AG09309 (cell line): ENCODE results near the gene SEC14L1.
"Not testable (repeated sequence)": the region's sequence is repeated elsewhere in the genome, so short reads cannot be mapped to it uniquely, and the experiment has no call there.

ENCODE experiments used
- DNase-seq: peaks from one replicate; pipeline ENCODE4 v3.0.0-alpha.2; 2010; ENCODE audit warnings: low read depth
- H3K4me3 ChIP-seq: 2 replicates; pipeline ENCODE4 v1.5.1; 2011; ENCODE audit warnings: mild to moderate bottlenecking, low read depth, low read length, moderate library complexity; ENCODE audit not compliant: control insufficient read depth
- CTCF ChIP-seq: IDR thresholded peaks from 2 replicates; pipeline ENCODE4 v1.5.1; 2011; ENCODE audit warnings: mild to moderate bottlenecking, low read depth, low read length, inconsistent platforms; ENCODE audit not compliant: insufficient read depth, control insufficient read depth; ENCODE audit errors: missing control alignments

The SEC14L1 gene

DNA sequence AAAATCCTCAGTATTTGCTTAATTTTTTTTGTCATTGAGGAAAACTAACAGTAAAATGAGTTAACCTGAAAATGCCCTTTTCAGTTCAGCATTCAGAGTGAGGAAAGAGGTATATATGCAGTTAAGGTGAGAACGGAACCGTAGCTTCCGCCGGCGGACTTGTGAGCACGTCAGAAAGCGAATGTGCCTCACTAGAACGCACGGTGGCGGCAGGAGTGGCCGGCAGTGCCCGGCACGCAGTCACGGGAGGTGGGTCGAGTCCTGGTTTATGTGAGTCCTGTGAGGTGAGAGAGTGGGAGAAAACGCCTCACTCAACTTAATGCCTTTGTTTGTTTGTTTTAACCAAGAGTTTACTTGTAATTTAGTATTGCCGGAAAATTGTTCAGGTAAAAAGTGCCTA lies 6.1 kb downstream of the SEC14L1 start:
- DNase-seq, result no peak
- no peak for TF ChIP-seq CTCF
- no peak overlapping the region for H3K4me3 ChIP-seq

DNA sequence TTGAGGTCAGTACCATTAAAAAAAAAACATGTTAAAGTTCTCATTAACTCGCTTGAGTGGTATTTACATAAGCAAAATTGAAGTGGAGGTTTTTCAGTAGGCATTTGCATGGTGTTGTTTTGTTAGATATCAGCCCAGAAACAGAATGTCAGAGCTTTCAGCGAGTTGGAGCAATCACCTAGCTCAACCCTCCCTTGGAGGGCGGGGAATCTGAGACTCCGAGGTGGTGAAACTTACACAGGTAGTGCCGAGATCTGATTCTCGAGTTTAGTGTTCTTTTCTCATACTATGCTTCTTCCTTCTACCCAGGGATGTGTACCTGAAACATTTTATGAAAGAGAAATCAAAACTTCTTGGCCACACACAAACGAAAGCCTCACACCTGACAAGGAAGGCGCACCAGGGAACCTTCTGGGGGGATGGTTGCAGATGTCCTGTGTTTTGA lies 6.6 kb downstream of the SEC14L1 start:
- DNase-seq, result no peak
- no peak for TF ChIP-seq CTCF
- no peak overlapping the region for H3K4me3 ChIP-seq

DNA sequence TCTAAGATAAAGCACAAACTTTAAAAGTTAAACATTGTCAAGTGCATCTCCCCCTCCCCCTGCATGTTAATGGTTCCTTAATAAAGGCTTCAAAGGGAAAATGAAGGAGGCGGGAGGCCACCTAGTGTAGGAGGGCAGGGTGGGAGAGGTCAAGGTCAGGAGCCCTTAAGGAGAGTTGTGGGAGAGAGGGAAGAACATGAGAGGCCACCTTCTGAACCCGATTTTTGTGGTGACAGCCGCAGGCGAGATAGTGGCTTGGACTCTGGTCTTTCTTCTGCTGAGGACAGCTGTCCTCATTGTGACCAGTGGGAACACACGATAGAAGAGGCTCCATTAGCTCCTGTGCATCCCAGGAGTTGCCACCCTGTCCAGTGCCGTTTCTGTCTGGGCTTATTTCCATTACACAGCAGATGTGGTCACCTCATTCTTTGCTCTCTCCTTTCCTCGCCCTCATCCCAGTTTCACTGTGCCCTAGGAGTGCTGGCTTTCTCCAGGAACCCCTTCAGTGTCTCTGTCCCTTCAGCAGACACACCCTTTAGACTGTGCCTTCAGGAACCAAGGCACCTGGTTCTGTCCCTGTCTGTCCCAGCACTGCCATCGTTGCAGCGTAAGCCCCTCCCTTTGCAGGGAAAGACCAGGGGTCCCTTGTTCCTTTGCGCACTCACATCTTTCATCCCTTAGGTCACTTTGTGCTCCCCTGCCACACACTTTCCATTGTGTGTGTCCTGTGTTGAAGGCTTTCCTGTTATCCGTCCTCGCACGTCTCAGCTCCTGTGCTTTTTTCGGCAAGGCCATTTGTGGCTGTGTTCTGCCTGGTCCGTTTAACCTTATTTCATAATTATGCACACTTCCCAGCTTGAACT lies 7.5 kb downstream of the SEC14L1 start:
- no peak for TF ChIP-seq CTCF
- DNase-seq, result no peak
- H3K4me3 ChIP-seq, result no peak overlapping the region

DNA sequence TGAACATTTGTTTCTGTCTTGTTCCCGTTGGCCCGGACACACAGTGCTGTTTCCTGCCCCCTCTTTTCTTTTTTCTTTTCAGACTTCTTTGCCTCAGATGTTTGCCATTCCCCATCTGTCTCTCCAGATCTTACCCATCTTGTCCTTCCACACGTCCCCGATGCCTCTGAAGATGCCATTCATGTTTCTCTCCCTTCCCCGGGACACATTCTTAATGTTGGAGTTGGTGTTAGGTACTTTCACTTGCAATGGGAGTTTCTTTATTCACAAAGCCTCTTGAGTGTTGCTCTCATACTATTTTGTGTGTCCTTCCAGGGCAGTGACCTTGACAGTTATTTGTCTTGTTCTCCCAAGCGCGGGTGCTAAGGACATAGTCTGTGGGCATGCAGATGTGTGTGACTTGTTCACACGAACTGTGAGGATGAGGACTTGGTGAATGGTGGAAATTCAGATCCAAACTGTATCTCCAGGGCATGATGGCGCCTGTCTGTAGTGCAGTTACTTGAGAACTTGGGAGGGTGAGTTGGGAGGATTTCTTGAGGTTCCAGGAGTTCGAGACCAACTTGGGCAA lies 8.3 kb downstream of the SEC14L1 start:
- no peak for TF ChIP-seq CTCF
- DNase-seq, result no peak
- H3K4me3 ChIP-seq, result no peak overlapping the region

- no peak for DNase-seq
- H3K4me3 ChIP-seq, result no peak overlapping the region
- TF ChIP-seq CTCF, result no peak
Observed at GRCh38 chr17:77150196-77150595, 9.4 kb downstream of the SEC14L1 start.

DNA sequence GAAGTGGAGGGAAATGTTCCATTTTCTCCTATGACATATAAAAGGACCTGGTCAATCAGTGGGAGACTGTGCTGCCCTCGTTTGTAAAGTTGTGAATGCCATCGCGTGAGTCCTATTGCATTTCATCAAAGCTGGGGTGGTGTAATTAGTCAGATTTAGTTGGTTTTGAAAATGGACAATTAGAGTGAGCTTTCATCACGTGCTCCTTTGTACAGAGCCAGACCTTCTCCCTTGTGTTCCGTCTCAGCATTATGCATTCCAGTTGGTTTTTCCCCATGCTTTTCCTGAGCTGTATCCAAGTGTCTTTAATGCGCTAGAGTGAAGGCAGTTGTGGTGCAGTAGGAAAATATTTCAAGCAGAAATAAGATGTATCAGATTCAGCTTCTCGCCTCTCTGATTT lies 10.4 kb downstream of the SEC14L1 start:
- no peak for TF ChIP-seq CTCF
- DNase-seq, result no peak
- no peak overlapping the region for H3K4me3 ChIP-seq

- H3K4me3 ChIP-seq, DNase-seq: not testable (repeated sequence)
Observed at GRCh38 chr17:77152056-77152455, 11.3 kb downstream of the SEC14L1 start.
